WTC11 (cell line): ENCODE results near the gene SH3D19. TPM values are rescaled to one million over a fixed set of nuclear protein-coding genes. Genes with fewer than 3 reads are reported as not detected.
A peak's percentile ranks its signal among the peaks of the same experiment; 100 is the strongest.

ENCODE experiments used
- CBFB ChIP-seq: sonication (generic); formaldehyde crosslinking; IDR thresholded peaks from 2 replicates; pipeline ENCODE4 v1.8.1; 2022; ENCODE audit warnings: mild to moderate bottlenecking, low read depth, missing genetic modification reagents
- CREM ChIP-seq: sonication (generic); formaldehyde crosslinking; IDR thresholded peaks from 2 replicates; pipeline ENCODE4 v1.8.1; 2022; ENCODE audit warnings: mild to moderate bottlenecking, missing genetic modification reagents, moderate library complexity
- FOXJ3 ChIP-seq: sonication (generic); formaldehyde crosslinking; IDR thresholded peaks from 2 replicates; pipeline ENCODE4 v1.9.0; 2021; ENCODE audit warnings: missing genetic modification reagents, mild to moderate bottlenecking, borderline replicate concordance
- NFATC4 ChIP-seq: fragments of 250-450 bp; sonication (Bioruptor Pico); IDR thresholded peaks from 2 replicates; pipeline ENCODE4 v1.9.0; 2021; ENCODE audit warnings: mild to moderate bottlenecking
- PRRX2 ChIP-seq: fragments of 250-450 bp; sonication (Bioruptor Pico); IDR thresholded peaks from 2 replicates; pipeline ENCODE4 v1.8.0; 2021; ENCODE audit warnings: mild to moderate bottlenecking
- RELA ChIP-seq: sonication (generic); formaldehyde crosslinking; IDR thresholded peaks from 2 replicates; pipeline ENCODE4 v1.8.1; 2022; ENCODE audit warnings: missing genetic modification reagents, mild to moderate bottlenecking, borderline replicate concordance
- SOX15 ChIP-seq: fragments of 250-450 bp; sonication (Bioruptor Pico); IDR thresholded peaks from 2 replicates; pipeline ENCODE4 v1.9.0; 2021; ENCODE audit warnings: mild to moderate bottlenecking
- SP1 ChIP-seq: sonication (generic); formaldehyde crosslinking; conservative IDR thresholded peaks from 2 replicates; pipeline ENCODE4 v1.8.1; 2022; ENCODE audit warnings: missing genetic modification reagents
- TEAD4 ChIP-seq: sonication (generic); formaldehyde crosslinking; IDR thresholded peaks from 2 replicates; pipeline ENCODE4 v1.8.0; 2022; ENCODE audit warnings: mild to moderate bottlenecking, missing genetic modification reagents
- TP53 ChIP-seq: sonication (generic); formaldehyde crosslinking; IDR thresholded peaks from 2 replicates; pipeline ENCODE4 v1.8.1; 2023; ENCODE audit warnings: mild to moderate bottlenecking, missing genetic modification reagents
- ZBTB21 ChIP-seq: sonication (generic); formaldehyde crosslinking; IDR thresholded peaks from 2 replicates; pipeline ENCODE4 v1.8.1; 2023; ENCODE audit warnings: mild to moderate bottlenecking, missing genetic modification reagents, borderline replicate concordance
- total RNA-seq: library from RNA; stranded (reverse); gene quantifications from 3 replicates; pipeline ENCODE4 v1.2.3, GENCODE V29; 2021
- TF ChIP-seq, protein P1 (sequence below): sonication (generic); formaldehyde crosslinking; IDR thresholded peaks from 2 replicates; pipeline ENCODE4 v1.8.1; 2023; ENCODE audit warnings: mild to moderate bottlenecking, missing genetic modification reagents
- TF ChIP-seq, protein P2 (sequence below): sonication (generic); formaldehyde crosslinking; IDR thresholded peaks from 2 replicates; pipeline ENCODE4 v1.8.0; 2022; ENCODE audit warnings: missing genetic modification reagents
- TF ChIP-seq, protein P3 (sequence below): sonication (generic); formaldehyde crosslinking; IDR thresholded peaks from 2 replicates; pipeline ENCODE4 v1.8.0; 2022; ENCODE audit warnings: mild to moderate bottlenecking, missing genetic modification reagents
- TF ChIP-seq, protein P4 (sequence below): sonication (generic); formaldehyde crosslinking; IDR thresholded peaks from 2 replicates; pipeline ENCODE4 v1.8.1; 2023; ENCODE audit warnings: mild to moderate bottlenecking, missing genetic modification reagents, borderline replicate concordance
- TF ChIP-seq, protein P5 (sequence below): fragments of 250-450 bp; sonication (Bioruptor Pico); IDR thresholded peaks from 2 replicates; pipeline ENCODE4 v1.9.0; 2021; ENCODE audit warnings: mild to moderate bottlenecking, borderline replicate concordance
- TF ChIP-seq, protein P6 (sequence below): sonication (generic); formaldehyde crosslinking; IDR thresholded peaks from 2 replicates; pipeline ENCODE4 v1.8.1; 2023; ENCODE audit warnings: mild to moderate bottlenecking, missing genetic modification reagents, moderate library complexity
- TF ChIP-seq, protein P7 (sequence below): fragments of 250-450 bp; sonication (Bioruptor Pico); IDR thresholded peaks from 2 replicates; pipeline ENCODE4 v1.9.0; 2021; ENCODE audit warnings: mild to moderate bottlenecking

The SH3D19 gene
- total RNA-seq, 1 experiment from 2014 or later = 41.6 TPM

DNA sequence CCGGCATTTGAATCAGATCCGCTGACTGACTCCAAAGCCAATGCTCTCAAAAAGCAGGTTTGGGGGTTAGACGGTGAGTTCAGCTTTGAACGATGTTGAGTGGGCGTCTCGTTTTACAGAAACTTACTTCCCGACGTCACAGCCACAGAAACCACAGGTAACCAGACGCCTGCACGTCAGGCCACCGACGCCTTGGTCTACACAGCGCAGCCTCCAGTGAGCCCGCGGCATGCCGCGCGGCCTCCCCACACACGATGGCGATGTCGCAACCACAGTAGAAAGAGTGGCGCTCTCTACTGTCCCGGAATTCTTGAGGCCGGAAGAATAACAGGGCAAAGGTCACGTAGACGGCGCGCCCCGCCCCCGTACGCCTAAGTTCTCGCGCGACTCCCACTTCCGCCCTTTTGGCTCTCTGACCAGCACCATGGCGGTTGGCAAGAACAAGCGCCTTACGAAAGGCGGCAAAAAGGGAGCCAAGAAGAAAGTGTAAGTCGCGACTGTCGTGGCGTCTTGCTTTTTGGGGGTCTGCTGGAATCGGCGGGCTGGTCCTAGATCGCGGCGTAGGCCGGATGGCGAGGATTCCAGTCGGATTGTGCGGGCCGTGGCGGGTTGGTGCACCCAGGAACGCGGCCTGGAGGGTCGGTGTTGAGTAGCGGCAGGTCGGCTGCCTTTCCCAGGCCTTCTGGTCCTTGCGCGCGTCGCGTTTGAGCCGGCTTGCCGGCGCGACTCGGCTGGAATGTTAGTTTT, 226.0 kb downstream of the SH3D19 start, which contains the start of gene RPS3A (continued):
- TF ChIP-seq, protein P1, sequence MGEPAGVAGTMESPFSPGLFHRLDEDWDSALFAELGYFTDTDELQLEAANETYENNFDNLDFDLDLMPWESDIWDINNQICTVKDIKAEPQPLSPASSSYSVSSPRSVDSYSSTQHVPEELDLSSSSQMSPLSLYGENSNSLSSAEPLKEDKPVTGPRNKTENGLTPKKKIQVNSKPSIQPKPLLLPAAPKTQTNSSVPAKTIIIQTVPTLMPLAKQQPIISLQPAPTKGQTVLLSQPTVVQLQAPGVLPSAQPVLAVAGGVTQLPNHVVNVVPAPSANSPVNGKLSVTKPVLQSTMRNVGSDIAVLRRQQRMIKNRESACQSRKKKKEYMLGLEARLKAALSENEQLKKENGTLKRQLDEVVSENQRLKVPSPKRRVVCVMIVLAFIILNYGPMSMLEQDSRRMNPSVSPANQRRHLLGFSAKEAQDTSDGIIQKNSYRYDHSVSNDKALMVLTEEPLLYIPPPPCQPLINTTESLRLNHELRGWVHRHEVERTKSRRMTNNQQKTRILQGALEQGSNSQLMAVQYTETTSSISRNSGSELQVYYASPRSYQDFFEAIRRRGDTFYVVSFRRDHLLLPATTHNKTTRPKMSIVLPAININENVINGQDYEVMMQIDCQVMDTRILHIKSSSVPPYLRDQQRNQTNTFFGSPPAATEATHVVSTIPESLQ (CRISPR knock-in tag) = no peak
- TF ChIP-seq, protein P2, sequence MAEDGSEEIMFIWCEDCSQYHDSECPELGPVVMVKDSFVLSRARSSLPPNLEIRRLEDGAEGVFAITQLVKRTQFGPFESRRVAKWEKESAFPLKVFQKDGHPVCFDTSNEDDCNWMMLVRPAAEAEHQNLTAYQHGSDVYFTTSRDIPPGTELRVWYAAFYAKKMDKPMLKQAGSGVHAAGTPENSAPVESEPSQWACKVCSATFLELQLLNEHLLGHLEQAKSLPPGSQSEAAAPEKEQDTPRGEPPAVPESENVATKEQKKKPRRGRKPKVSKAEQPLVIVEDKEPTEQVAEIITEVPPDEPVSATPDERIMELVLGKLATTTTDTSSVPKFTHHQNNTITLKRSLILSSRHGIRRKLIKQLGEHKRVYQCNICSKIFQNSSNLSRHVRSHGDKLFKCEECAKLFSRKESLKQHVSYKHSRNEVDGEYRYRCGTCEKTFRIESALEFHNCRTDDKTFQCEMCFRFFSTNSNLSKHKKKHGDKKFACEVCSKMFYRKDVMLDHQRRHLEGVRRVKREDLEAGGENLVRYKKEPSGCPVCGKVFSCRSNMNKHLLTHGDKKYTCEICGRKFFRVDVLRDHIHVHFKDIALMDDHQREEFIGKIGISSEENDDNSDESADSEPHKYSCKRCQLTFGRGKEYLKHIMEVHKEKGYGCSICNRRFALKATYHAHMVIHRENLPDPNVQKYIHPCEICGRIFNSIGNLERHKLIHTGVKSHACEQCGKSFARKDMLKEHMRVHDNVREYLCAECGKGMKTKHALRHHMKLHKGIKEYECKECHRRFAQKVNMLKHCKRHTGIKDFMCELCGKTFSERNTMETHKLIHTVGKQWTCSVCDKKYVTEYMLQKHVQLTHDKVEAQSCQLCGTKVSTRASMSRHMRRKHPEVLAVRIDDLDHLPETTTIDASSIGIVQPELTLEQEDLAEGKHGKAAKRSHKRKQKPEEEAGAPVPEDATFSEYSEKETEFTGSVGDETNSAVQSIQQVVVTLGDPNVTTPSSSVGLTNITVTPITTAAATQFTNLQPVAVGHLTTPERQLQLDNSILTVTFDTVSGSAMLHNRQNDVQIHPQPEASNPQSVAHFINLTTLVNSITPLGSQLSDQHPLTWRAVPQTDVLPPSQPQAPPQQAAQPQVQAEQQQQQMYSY (CRISPR knock-in tag) = no peak
- TF ChIP-seq FOXJ3 (CRISPR knock-in tag) (no peak), SOX15 (CRISPR knock-in tag) (no peak), NFATC4 (no peak), RELA (CRISPR knock-in tag) (peak; percentile 92; the same call in 1 of the 2 replicates), ZBTB21 (CRISPR knock-in tag) (peak; percentile 64), TEAD4 (CRISPR knock-in tag) (peak; percentile 89; the same call in 1 of the 2 replicates), PRRX2 (CRISPR knock-in tag) (no peak), CREM (CRISPR knock-in tag) (peak; percentile 82), TP53 (peak; percentile 67; the same call in 1 of the 2 replicates), CBFB (peak; percentile 95; the same call in 1 of the 2 replicates), SP1 (peak; percentile 100)
- TF ChIP-seq, protein P3, sequence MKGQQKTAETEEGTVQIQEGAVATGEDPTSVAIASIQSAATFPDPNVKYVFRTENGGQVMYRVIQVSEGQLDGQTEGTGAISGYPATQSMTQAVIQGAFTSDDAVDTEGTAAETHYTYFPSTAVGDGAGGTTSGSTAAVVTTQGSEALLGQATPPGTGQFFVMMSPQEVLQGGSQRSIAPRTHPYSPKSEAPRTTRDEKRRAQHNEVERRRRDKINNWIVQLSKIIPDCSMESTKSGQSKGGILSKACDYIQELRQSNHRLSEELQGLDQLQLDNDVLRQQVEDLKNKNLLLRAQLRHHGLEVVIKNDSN = peak; percentile 48; the same call in 1 of the 2 replicates
- TF ChIP-seq, protein P4, sequence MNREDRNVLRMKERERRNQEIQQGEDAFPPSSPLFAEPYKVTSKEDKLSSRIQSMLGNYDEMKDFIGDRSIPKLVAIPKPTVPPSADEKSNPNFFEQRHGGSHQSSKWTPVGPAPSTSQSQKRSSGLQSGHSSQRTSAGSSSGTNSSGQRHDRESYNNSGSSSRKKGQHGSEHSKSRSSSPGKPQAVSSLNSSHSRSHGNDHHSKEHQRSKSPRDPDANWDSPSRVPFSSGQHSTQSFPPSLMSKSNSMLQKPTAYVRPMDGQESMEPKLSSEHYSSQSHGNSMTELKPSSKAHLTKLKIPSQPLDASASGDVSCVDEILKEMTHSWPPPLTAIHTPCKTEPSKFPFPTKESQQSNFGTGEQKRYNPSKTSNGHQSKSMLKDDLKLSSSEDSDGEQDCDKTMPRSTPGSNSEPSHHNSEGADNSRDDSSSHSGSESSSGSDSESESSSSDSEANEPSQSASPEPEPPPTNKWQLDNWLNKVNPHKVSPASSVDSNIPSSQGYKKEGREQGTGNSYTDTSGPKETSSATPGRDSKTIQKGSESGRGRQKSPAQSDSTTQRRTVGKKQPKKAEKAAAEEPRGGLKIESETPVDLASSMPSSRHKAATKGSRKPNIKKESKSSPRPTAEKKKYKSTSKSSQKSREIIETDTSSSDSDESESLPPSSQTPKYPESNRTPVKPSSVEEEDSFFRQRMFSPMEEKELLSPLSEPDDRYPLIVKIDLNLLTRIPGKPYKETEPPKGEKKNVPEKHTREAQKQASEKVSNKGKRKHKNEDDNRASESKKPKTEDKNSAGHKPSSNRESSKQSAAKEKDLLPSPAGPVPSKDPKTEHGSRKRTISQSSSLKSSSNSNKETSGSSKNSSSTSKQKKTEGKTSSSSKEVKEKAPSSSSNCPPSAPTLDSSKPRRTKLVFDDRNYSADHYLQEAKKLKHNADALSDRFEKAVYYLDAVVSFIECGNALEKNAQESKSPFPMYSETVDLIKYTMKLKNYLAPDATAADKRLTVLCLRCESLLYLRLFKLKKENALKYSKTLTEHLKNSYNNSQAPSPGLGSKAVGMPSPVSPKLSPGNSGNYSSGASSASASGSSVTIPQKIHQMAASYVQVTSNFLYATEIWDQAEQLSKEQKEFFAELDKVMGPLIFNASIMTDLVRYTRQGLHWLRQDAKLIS (CRISPR knock-in tag) = no peak
- TF ChIP-seq, protein P5, sequence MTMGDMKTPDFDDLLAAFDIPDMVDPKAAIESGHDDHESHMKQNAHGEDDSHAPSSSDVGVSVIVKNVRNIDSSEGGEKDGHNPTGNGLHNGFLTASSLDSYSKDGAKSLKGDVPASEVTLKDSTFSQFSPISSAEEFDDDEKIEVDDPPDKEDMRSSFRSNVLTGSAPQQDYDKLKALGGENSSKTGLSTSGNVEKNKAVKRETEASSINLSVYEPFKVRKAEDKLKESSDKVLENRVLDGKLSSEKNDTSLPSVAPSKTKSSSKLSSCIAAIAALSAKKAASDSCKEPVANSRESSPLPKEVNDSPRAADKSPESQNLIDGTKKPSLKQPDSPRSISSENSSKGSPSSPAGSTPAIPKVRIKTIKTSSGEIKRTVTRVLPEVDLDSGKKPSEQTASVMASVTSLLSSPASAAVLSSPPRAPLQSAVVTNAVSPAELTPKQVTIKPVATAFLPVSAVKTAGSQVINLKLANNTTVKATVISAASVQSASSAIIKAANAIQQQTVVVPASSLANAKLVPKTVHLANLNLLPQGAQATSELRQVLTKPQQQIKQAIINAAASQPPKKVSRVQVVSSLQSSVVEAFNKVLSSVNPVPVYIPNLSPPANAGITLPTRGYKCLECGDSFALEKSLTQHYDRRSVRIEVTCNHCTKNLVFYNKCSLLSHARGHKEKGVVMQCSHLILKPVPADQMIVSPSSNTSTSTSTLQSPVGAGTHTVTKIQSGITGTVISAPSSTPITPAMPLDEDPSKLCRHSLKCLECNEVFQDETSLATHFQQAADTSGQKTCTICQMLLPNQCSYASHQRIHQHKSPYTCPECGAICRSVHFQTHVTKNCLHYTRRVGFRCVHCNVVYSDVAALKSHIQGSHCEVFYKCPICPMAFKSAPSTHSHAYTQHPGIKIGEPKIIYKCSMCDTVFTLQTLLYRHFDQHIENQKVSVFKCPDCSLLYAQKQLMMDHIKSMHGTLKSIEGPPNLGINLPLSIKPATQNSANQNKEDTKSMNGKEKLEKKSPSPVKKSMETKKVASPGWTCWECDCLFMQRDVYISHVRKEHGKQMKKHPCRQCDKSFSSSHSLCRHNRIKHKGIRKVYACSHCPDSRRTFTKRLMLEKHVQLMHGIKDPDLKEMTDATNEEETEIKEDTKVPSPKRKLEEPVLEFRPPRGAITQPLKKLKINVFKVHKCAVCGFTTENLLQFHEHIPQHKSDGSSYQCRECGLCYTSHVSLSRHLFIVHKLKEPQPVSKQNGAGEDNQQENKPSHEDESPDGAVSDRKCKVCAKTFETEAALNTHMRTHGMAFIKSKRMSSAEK (CRISPR knock-in tag) = no peak
- TF ChIP-seq, protein P6, sequence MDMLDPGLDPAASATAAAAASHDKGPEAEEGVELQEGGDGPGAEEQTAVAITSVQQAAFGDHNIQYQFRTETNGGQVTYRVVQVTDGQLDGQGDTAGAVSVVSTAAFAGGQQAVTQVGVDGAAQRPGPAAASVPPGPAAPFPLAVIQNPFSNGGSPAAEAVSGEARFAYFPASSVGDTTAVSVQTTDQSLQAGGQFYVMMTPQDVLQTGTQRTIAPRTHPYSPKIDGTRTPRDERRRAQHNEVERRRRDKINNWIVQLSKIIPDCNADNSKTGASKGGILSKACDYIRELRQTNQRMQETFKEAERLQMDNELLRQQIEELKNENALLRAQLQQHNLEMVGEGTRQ (CRISPR knock-in tag) = peak; percentile 63
- TF ChIP-seq, protein P7, sequence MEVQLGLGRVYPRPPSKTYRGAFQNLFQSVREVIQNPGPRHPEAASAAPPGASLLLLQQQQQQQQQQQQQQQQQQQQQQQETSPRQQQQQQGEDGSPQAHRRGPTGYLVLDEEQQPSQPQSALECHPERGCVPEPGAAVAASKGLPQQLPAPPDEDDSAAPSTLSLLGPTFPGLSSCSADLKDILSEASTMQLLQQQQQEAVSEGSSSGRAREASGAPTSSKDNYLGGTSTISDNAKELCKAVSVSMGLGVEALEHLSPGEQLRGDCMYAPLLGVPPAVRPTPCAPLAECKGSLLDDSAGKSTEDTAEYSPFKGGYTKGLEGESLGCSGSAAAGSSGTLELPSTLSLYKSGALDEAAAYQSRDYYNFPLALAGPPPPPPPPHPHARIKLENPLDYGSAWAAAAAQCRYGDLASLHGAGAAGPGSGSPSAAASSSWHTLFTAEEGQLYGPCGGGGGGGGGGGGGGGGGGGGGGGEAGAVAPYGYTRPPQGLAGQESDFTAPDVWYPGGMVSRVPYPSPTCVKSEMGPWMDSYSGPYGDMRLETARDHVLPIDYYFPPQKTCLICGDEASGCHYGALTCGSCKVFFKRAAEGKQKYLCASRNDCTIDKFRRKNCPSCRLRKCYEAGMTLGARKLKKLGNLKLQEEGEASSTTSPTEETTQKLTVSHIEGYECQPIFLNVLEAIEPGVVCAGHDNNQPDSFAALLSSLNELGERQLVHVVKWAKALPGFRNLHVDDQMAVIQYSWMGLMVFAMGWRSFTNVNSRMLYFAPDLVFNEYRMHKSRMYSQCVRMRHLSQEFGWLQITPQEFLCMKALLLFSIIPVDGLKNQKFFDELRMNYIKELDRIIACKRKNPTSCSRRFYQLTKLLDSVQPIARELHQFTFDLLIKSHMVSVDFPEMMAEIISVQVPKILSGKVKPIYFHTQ (CRISPR knock-in tag) = 0 out of 2 replicates have a peak, but pooled peaks have one; percentile 61
